ENCODE measurements around the gene LPAR6.

LPAR6 gene

DNA sequence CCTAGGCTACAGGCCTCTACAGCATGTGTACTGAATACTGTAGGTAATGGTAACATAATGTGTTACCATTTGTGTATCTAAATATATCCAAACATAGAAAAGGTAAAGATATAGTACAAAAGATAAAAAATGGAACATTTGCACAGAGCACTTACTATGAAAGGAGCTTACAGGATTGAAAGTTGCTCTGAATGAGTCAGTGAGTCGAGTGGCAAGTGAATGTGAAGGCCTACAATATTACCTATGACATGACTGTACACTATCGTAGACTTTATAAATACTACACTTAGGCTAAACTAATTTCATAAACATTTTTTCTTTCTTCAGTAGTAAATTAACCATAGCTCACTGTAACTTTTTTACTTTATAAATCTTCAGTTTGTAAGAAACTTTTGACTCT, 35.1 kb downstream of the LPAR6 start:
- no peak for DNase-seq (ENCODE audit: low read depth in 2 of 2, low spot score in 1 of 2)

DNA sequence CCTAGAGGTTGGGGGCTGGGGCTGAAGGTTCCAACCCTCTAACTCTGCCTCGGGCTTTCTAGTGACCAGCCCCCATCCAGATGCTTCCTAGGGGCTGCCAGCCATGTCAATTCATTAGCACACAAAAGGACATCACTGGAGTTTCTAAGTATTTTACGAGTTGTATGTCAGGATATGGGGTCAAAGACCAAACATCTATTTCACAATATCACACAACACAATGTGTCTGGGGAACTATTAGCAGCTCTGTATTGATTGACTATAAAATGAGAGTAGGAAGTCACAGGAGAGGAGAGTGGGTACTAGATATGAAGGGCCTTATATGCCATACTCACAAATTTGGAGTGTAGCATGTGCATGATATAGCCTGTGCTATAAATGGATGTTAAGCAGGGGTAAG, 42.1 kb downstream of the LPAR6 start:
- DNase-seq (ENCODE audit: low read depth in 2 of 2, low spot score in 1 of 2), result no peak

DNA sequence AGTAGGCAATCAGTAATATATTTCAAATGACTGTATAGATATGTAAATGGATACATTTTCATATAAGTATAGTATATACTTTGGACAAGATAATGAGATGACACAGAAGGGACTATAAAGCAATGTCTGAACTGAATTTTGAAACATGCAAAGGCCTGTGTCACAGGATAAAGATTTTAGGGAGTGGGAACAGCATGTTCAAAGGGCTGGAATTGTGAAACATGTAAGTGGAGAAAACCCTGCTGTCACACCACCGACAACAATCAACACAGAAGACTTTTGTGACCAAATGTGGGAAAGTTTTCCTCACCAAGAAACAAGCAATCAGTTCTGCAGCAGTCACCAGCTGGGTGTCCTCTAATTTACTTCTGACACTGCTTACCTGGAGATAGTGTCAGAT, 42.9 kb downstream of the LPAR6 start:
- no peak for DNase-seq (ENCODE audit: low read depth in 2 of 2, low spot score in 1 of 2)
